HTERT RPE-1 (cell line): ENCODE data around the gene MACROD2.
"Not testable (repeated sequence)": the region's sequence is repeated elsewhere in the genome, so short reads cannot be mapped to it uniquely, and the experiment has no call there.

Source experiments
- in situ Hi-C: fragments of 300-500 bp; cut with MboI; formaldehyde crosslinking; loops from 4 replicates; pipeline ENCODE4 v1.14.3; 2020; ENCODE audit warnings: low sequenced_read_pairs

The MACROD2 gene

DNA sequence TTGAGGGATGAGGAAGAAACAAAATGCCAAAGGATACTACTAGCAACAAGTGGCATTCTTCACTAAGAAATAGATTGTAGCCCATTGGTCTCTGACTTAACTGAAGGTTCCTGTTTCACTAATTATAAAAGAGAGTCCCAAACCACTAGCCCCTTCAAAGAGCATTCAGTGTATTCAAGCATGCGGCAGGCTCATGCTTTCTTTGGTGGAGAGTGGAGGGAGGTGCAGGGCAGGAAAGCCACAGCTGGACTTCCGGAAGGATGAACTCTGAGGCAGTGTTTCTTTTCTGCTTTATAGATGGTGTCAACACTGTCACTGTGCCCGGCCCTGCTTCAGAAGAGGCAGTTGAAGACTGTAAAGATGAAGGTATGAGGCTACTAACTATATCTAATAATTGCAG lies 1941.9 kb downstream of the MACROD2 start:
- in situ Hi-C loops = no loop called here

DNA sequence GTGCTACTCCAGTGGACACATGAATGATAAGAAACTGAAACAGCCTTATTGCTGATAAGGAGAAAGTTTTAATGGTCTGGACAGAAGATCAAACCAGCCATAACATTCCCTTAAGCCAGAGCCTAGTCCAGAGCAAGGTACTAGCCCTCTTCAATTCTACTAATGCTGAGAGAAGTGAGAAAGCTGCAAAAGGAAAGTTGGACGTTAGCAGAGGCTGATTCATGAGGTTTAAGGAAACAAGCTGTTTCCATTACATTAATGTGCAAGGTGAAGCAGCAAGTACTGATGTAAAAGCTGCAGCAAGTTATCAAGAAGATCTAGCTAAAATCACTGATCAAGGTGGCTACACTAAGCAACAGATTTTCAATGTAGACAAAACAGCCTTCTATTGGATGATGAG lies 1943.5 kb downstream of the MACROD2 start:
- in situ Hi-C loops = no loop called here

DNA sequence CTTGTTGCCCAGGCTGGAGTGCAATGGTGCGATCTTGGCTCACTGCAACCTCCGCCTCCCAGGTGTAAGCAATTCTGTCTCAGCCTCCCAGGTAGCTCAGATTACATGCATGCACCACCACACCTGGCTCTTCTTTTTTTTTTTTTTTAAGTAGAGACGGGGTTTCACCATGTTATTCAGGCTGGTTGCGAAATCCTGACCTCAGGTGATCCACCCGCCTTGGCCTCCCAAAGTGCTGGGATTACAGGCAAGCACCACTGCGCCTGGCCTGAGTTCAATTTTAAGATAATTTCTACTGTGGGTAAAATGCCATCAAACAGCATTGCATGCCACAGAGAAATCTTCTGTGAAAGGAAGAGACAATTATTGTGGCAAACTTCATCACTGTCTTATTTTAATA lies 1944.8 kb downstream of the MACROD2 start:
- in situ Hi-C loops = no loop called here

DNA sequence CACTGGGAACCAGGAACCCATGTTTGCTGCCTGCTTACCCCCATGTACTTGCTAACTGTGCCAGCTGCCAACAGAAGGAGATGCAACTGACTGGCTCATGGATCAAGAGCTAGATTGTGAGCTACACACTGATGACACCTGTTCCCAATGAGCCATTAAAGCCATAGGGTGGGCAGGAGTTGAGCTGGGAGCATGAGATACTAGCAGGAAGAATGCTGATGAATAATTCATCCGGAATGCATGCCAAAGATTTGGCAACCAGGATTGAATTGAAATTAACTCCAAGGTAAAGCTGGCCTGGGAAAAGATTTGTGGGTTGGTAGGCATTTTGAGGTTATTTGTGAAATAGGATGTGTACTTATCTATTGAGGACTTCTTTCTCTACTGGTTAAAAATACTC lies 1946.8 kb downstream of the MACROD2 start:
- in situ Hi-C loops = no loop called here

DNA sequence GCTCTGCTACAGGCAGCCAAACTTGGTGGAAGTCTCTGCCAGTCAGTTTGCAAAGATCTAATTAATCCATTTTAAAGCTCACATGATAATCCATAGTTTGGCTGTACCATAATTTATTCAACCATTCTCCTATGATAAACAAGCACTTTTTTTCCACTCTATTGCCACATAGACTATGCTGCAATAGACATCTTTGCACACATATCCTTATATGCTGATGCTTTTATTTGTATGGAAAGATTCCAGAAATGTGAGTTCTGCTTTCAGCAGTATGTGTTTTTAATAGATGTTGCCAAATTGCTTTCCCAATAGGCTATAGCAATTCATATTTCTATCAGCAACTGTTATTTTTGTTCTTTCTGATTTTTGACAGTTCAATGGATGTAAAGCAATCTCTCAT lies 1950.0 kb downstream of the MACROD2 start:
- in situ Hi-C loops = no loop called here

DNA sequence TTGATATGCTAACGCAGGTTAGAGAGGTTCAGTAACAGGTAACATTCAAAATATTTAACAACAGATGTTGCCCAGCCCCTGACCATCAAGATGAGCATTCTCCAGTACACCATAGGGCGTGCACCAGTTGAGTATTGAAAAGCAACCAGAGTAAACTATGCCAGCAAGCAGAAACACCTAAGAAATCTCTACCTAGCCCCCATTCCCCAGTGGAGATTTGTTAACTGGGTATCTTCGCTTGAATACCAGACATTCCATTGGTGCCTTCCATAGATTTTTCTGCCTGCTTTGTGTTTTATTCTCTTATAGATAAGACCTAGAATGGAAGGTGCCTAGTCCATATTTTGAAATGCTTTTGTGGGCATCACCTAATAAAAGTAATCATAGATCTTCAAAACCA lies 1954.1 kb downstream of the MACROD2 start:
- in situ Hi-C loops = no loop called here

DNA sequence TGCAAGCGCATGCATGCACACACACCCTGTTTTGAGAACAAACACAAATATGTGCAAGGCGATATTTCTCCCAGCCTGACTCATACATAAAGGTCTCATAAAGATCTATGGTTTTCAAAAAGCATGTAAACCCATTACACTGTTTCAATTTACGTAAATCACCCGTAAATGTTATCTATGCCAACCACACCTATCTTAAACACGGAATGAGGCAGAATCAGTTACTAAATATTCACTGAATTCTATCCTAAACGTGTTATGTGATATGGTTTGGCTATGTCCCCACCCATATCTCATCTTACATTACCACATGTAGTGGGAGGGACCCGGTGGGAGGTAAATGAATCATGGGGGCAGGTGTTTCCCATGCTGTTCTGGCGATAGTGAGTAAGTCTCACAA lies 1956.3 kb downstream of the MACROD2 start:
- in situ Hi-C loops = no loop called here

DNA sequence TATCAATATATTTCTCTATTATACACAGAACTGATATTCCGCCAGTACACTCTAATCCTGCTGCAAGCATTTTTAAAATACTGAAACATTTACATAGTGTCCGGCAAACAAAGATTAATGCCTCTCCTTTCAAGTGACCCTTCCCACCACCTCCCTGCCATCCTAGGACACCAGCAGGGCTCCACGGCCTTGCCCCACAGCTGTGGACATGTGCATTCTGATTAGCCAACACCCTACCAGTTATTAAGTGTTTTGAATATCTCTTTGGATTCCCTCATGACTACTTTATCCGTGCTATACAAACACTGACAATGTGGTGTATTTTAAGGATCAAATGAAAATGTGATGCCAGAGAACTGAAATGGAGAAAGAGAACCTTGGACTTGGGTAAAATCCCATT lies 1962.8 kb downstream of the MACROD2 start:
- in situ Hi-C loops = no loop called here

DNA sequence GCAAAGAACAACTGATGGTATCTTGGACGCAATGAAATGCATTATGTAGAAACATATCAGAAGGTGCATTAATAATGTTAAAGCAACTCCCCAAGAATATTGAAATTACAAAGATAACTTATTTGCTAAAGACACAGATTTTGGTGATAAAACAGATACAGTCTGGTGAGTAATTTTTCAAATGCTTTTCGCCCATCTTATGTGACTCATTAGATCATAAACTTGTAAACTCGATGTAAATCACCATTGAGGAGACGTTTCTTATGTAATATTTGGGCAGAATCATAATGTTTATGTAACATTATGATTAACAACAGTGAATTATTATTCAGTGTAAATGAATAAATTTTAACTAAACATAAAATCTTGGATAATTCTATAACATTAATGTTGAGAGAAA lies 1969.8 kb downstream of the MACROD2 start:
- in situ Hi-C loops = no loop called here

DNA sequence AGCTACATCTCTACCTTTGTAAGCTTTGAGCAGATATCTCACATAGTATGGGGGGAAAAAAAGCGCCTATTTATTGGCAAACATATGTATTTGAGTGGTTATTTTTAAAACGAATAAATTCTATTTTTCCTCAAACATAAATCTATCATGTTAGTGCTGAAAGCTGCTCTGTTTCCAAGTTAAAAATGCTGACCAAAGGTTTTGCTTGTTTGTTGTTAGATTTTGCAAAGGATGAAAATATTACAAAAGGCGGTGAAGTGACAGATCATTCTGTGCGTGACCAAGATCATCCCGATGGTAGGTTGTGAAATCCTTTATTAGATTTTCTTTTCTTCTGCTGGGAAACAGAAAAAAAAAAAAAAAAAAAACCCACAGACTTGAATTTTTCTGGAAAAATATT lies 1972.0 kb downstream of the MACROD2 start:
- in situ Hi-C loops = no loop called here

DNA sequence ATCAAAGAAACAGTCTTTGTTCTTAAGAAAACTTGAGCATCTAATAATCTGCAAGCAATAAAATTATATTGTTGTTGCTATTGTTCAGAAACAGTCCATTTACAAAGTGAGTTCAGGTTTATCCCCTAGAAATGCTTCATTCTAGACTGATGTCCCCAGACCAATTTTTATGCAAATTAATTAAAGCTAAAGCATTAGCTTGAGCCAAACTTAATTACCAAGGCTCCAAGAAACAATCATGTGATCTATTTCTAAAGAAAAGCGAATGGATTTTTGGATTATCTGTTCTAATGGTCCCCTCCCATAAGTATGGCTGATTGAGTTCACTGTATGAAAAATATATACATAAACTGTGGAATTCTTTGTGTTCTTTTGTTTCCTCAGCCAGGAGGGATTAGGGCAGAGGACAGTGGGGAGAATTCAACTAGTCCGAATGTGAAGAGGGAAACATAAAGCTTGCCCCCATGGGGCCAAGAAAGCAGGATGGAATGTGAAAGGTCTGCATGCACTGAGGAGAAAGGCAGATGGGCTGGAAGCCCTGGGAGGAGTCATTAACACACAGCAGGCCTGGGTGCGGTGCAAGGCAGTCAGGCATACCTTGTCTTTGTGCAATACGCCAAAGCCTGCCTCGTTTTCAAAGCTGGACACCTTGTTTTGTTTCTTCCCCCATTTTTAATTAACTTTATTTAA lies 1980.9 kb downstream of the MACROD2 start:
- in situ Hi-C loops = no loop called here

DNA sequence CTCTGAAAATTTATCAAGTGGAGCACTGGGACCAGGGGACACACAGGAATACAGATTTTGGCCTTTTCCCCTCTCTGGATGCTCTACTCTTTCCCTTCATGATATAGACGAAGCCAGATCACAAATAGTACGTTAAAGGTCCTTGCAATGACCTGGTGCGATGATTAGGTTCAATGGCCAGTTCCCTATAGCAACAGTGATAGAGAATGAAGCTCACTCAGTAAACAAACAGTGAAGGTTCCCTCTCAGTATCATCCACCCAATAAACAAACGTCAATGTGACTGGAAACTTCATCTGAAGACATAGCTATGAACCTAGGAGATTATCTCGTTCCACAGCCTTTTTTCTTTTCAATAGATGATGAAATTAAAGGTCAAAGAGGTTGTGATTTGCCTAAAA lies 1981.7 kb downstream of the MACROD2 start:
- in situ Hi-C loops = no loop called here

DNA sequence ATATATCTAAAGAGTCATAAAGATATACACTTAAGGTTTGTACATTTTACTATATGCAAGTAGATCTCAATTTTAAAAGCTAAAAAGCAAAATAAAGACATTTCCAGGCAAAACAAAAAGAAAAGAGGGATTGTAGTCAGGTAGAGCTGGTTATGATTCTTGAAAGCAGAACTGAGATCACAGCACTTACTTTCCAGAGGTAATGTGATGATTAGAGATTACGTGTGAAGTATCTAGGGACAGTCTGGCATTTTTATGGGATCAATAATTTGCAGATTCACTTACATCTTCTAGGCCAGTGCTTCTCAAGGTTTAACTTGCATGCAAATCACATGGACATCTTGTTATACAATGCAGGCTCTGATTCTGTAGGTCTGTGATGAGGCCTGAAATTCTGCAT lies 1982.4 kb downstream of the MACROD2 start:
- in situ Hi-C loops = no loop called here

DNA sequence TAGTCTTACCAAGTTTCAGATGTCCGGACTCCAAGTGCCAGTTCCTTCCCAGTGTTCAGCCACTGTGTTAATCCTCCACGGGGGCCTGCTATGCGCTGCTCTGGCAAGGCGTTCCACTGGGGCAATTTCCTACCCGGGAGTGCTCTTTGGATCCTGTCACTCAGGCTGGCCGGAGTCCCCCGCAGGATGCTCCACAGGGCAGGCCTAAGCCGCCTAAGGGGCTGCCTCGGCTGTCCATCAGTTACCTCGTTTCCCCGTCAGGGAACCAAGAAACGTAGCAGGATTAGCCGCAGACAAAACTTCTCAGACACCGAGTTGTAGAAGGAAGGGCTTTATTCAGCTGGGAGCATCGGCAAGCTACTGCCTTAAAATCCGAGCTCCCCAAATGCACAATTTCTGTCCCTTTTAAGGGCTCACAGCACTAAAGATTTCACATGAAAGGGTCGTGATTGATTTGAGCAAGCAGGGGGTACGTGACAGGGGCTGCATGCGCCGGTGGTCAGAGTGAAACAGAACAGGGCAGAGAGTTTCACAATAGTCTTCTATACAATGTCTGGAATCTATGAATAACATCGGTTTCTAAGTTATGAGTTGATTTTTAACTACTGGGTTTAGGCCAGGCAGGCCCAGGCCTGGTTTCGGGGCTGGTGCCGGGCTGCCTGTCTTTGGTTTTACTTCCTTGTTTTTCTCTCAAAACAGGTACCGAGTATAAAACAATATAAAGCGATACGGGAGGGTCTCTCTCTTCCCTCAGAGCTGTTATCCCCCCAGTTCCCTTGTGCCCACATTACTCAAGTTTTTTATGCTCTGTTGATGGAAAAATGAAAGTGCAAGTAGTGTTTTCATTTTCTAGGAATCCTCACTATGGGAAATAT lies 1990.4 kb downstream of the MACROD2 start:
- in situ Hi-C loops = not testable (repeated sequence)

DNA sequence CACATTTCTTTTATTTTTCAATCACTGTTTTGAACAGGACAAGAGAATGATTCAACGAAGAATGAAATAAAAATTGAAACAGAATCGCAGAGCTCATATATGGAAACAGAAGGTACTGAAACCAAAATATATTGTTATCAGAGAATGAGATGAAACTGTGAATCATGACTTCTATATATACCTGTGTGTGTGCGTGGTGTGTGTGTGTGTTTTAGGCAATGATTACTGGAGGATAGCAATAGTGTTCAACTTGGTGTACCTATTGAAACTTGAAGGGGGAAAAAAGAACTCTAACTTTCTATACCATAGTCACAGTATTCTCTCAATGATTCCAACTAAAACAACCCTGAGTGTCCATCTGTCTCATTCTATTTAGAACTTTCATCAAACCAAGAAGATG lies 1991.4 kb downstream of the MACROD2 start:
- in situ Hi-C loops = no loop called here

DNA sequence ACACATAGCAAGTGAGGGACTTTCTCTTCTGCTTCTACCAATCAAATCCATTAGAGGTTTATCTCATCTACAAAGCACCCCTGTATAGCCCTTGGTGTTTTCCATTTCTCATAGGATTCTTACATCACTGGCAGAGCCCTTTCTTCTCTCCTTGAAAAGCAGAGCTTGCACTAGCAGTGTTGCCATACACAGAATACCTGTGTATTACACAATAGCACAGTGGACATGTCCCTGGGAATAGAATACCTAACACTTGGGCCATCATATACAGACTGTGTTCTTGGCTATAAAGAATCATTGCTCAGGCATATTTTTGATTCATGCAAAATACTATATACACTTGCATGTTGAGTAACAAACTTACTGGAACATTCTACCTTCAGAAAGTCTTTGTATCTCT lies 1996.0 kb downstream of the MACROD2 start:
- in situ Hi-C loops = no loop called here

DNA sequence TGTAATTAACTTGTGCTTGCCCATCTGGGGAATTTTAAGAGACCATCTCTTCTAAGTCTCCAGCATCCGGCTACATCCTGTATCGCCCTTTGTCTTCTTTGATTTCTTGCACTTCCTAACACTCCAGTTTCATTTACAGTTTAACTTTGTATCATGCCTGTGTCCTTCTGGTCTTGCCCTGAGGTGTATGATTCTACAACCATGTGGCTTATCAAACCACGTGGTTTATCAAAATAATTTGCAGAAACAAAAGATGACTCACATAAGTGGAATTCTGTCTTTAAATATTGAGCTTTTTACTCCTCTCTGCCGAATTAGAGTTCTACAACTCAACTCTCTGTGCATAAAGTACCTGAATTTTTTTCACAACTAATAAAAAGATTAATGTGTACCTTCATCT lies 1997.2 kb downstream of the MACROD2 start:
- in situ Hi-C loops = no loop called here

DNA sequence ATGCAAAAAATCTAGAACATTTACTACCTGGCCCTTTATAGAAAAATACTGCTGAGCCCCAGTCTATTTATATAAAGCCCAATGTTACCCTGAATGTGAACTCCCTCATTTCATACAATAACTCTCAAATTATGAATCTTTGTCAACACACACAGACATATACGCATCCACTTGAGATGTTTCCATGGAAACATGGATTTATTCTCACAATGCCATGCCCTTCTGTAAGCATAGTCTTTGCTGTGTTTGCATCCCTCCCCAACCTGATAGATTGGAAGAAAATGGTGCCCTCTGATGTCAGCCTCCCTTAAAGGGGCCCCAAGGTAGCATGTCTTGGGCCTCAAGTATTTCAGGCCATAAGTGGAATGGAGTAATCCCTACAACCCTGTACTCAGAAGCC lies 2004.8 kb downstream of the MACROD2 start:
- in situ Hi-C loops = no loop called here

DNA sequence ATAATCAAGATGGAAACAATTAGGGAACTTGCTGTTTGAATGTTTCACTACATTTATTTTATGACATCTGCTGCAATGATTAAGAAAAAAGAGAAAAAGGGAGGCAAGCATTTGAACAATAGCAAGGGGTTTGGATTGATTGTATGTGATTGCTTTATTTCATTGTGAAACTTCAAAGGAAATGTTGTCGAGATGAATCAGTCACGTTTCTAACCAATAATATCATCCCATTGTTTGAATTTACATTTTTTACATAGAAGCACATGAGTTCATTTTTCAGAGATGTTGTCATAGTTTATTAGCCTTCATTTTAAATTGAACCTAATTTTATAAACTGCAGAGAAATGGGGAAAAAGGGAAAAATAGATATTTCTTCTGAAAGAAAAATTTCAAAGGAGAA lies 2006.0 kb downstream of the MACROD2 start:
- in situ Hi-C loops = no loop called here

DNA sequence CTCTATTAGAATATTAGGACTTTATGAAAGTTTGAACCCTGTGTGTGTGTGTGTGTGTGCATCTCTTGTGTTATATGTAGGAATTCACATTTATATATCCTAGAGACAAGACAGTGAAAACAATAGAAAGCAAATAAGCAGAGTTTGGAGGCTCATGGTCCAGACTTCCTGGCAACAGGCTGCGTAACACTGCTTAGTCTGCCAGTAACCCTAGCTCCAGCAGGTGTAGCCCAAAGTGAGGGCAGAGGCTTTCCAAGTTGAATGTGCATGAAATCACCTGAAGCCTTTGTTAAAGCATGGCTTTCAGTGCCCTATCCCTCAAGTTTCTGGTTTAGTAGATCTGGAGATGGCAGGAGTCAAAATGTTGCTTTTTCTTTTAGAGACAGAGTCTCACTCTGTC lies 2008.0 kb downstream of the MACROD2 start:
- in situ Hi-C loops = no loop called here

DNA sequence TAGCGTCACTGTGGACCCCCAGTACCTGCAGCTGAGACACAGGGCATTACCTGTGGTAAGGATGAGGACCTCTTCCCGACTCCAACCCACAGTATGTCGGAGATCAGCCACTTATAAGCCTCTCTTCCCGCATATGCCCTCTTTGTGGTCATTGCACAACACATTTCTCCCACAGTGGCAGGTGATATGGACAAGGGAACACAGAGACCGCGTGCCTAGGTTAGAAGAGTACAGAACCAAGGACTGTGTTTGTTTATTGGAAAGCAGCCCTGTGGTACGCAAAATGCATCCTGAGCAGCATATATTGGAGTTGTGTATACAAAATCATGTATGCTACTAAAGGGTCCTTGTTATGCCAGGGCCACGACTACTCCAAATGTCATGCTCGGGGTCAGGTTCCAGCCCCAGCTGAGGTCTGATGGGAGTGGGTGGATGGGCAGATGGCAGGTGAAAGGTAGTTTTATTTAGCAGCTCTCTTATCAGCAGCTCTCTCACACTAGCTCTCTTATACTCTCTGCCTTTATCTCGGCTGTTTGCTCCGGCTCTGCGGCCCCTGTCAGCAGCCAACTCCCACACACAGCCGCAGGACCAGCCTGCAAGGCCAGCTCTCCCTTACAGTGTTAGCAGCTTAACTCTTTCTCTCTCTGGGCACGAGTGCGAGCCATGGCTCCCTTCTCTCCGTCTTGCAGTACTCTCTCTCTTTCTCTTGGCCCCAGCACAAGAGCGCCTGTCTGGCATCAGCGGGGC lies 2009.0 kb downstream of the MACROD2 start:
- in situ Hi-C loops = no loop called here
